ENCODE measurements around the gene NFE2L3. TPM values are rescaled to one million over a fixed set of nuclear protein-coding genes. Genes with fewer than 3 reads are reported as not detected.

NFE2L3 gene
- total and polyA plus RNA-seq, 4 donors: 0.38 to 3.1 (median 1.5) TPM

- 77 to 81% methylated on average over 5 of the region's 5 CpGs for WGBS, 2 donors
- no peak for ATAC-seq (ENCODE audit: low FRiP score)
- Histone ChIP-seq H3K36me3 (ENCODE audit: control insufficient read depth in 1 of 2, insufficient read depth in 2 of 2, low read length in 1 of 2) (peaks cover 4 to 8% of the 10 kb centered on the region in 2 donors), H3K27ac (ENCODE audit: low read depth in 1 of 2, low read length in 2 of 2) (no peak overlapping the region), H3K4me3 (ENCODE audit: low read length in 2 of 2) (no peak overlapping the region), H3K4me1 (ENCODE audit: control insufficient read depth in 1 of 2, insufficient read depth in 2 of 2, low read length in 2 of 2) (peaks cover 0 to 2% of the 10 kb centered on the region in 2 donors), H3K27me3 (ENCODE audit: control insufficient read depth in 1 of 2, insufficient read depth in 2 of 2, low read length in 1 of 2) (no peaks in the 10 kb centered on the region), H3K9me3 (ENCODE audit: control insufficient read depth, low read length) (no peaks in the 10 kb centered on the region)
- no peak for DNase-seq
- intact Hi-C loops (cut with DNase I): no loop called here
Measured at GRCh38 chr7:26186364-26187311, 34.6 kb downstream of the NFE2L3 start.

- no peak overlapping the region for H3K27ac ChIP-seq (ENCODE audit: low read depth in 1 of 2, low read length in 2 of 2)
- H3K9me3 ChIP-seq (ENCODE audit: control insufficient read depth, low read length): no peaks in the 10 kb centered on the region
- no peaks in the 10 kb centered on the region for H3K27me3 ChIP-seq (ENCODE audit: control insufficient read depth in 1 of 2, insufficient read depth in 2 of 2, low read length in 1 of 2)
- 75 to 77% methylated on average over 11 of the region's 11 CpGs for WGBS, 2 donors
- no peak overlapping the region for H3K4me3 ChIP-seq (ENCODE audit: low read length in 2 of 2)
- DNase-seq (no peak), ATAC-seq (ENCODE audit: low FRiP score) (no peak)
- intact Hi-C loops (cut with DNase I): no loop called here
- peaks cover 0 to 6% of the 10 kb centered on the region in 2 donors for H3K4me1 ChIP-seq (ENCODE audit: control insufficient read depth in 1 of 2, insufficient read depth in 2 of 2, low read length in 2 of 2)
- H3K36me3 ChIP-seq (ENCODE audit: control insufficient read depth in 1 of 2, insufficient read depth in 2 of 2, low read length in 1 of 2): peaks cover 7 to 8% of the 10 kb centered on the region in 2 donors
Measured at GRCh38 chr7:26187380-26188205, 35.6 kb downstream of the NFE2L3 start.

DNA sequence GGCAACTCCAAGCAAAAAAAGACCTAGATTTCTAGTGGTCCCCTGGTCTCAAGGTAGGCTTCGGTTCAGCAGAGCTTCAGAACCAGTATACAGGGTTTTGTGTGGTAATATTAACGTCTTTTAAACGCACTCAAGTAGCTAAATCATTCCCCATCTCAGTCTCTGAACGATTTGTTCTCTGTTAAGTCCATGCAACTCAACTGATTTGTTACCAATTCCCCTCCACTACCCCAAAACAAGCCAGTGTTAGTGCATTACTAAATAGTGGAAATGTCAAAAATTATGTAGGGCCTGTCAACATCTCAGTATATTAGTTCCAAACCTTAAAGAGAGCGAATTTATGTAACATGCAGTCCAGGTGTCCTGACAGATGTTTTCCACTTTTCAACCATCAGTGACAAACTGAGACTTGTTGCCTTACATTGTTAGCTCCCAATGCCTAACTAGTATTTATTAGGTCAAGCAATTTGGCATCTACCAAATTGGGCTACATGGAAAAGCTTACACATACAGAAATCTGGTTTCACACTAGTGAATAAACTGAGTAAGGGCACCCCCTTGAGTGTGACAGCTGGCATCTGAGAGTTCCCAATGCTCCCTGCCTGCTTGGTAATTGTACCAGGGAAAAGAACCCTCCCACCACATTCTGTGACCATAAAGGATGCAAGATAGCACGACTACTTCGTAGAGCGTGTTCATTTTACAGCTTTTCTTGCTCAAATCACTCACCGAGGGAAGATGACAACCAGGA is 36.4 kb downstream of the NFE2L3 start:
- intact Hi-C loops (cut with DNase I): no loop called here
- 87 to 89% methylated on average over 9 of the region's 9 CpGs for WGBS, 2 donors
- Histone ChIP-seq H3K4me1 (ENCODE audit: control insufficient read depth in 1 of 2, insufficient read depth in 2 of 2, low read length in 2 of 2) (peaks cover 0 to 6% of the 10 kb centered on the region in 2 donors), H3K36me3 (ENCODE audit: control insufficient read depth in 1 of 2, insufficient read depth in 2 of 2, low read length in 1 of 2) (peaks cover 7 to 8% of the 10 kb centered on the region in 2 donors), H3K9me3 (ENCODE audit: control insufficient read depth, low read length) (no peaks in the 10 kb centered on the region), H3K27ac (ENCODE audit: low read depth in 1 of 2, low read length in 2 of 2) (no peak overlapping the region), H3K4me3 (ENCODE audit: low read length in 2 of 2) (no peak overlapping the region), H3K27me3 (ENCODE audit: control insufficient read depth in 1 of 2, insufficient read depth in 2 of 2, low read length in 1 of 2) (no peaks in the 10 kb centered on the region)
- no peak for DNase-seq
- ATAC-seq (ENCODE audit: low FRiP score): no peak

- H3K4me1 ChIP-seq (ENCODE audit: control insufficient read depth in 1 of 2, insufficient read depth in 2 of 2, low read length in 2 of 2): peaks cover 0 to 6% of the 10 kb centered on the region in 2 donors
- 84 to 89% methylated on average over 3 of the region's 3 CpGs for WGBS, 2 donors
- intact Hi-C loops (cut with DNase I): no loop called here
- H3K27ac ChIP-seq (ENCODE audit: low read depth in 1 of 2, low read length in 2 of 2): no peak overlapping the region
- H3K27me3 ChIP-seq (ENCODE audit: control insufficient read depth in 1 of 2, insufficient read depth in 2 of 2, low read length in 1 of 2): no peaks in the 10 kb centered on the region
- H3K9me3 ChIP-seq (ENCODE audit: control insufficient read depth, low read length): no peaks in the 10 kb centered on the region
- H3K36me3 ChIP-seq (ENCODE audit: control insufficient read depth in 1 of 2, insufficient read depth in 2 of 2, low read length in 1 of 2): peaks cover 7 to 10% of the 10 kb centered on the region in 2 donors
- ATAC-seq (ENCODE audit: low FRiP score) (no peak), DNase-seq (no peak)
- no peak overlapping the region for H3K4me3 ChIP-seq (ENCODE audit: low read length in 2 of 2)
Measured at GRCh38 chr7:26188957-26189541, 37.1 kb downstream of the NFE2L3 start.

- Histone ChIP-seq H3K9me3 (ENCODE audit: control insufficient read depth, low read length) (no peaks in the 10 kb centered on the region), H3K36me3 (ENCODE audit: control insufficient read depth in 1 of 2, insufficient read depth in 2 of 2, low read length in 1 of 2) (peaks cover 7 to 10% of the 10 kb centered on the region in 2 donors), H3K27ac (ENCODE audit: low read depth in 1 of 2, low read length in 2 of 2) (no peak overlapping the region), H3K4me3 (ENCODE audit: low read length in 2 of 2) (no peak overlapping the region), H3K27me3 (ENCODE audit: control insufficient read depth in 1 of 2, insufficient read depth in 2 of 2, low read length in 1 of 2) (no peaks in the 10 kb centered on the region), H3K4me1 (ENCODE audit: control insufficient read depth in 1 of 2, insufficient read depth in 2 of 2, low read length in 2 of 2) (peaks cover 1 to 6% of the 10 kb centered on the region in 2 donors)
- ATAC-seq (ENCODE audit: low FRiP score) (no peak), DNase-seq (no peak)
- intact Hi-C loops (cut with DNase I): loop anchor here in 1 of 2 donors (10.0 kb wide), 1 partner anchor 175 kb away; no protein-coding TSS in a partner anchor
- 83 to 84% methylated on average over 3 of the region's 3 CpGs for WGBS, 2 donors
Measured at GRCh38 chr7:26189697-26190096, 37.7 kb downstream of the NFE2L3 start.

DNA sequence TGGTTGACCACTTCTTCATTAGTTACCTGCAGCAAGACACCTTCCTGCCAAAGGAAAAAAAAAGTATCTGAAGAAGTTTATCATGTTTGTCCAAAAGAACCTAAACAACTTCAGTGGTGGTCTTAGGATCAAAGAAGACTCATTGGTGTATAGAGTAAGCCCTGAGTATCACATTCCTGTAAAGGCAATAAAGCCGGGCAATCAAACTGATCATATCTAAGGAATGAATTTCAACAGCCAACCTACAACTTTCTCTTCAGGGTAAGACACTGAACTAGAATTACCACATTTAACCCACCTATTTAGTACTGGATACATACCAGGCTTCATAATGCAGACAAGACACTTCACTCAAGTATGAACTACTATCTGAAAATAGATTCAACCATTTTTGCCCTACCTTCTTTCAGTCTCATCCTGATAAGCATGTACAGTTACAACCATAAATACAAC is 38.4 kb downstream of the NFE2L3 start:
- peaks cover 7 to 11% of the 10 kb centered on the region in 2 donors for H3K36me3 ChIP-seq (ENCODE audit: control insufficient read depth in 1 of 2, insufficient read depth in 2 of 2, low read length in 1 of 2)

GRCh38 chr7:26191233-26191973 is 39.4 kb downstream of the NFE2L3 start:
- no peaks in the 10 kb centered on the region for H3K27me3 ChIP-seq (ENCODE audit: control insufficient read depth in 1 of 2, insufficient read depth in 2 of 2, low read length in 1 of 2)
- 63% methylated on average over 7 of the region's 7 CpGs for WGBS, 2 donors
- no peaks in the 10 kb centered on the region for H3K9me3 ChIP-seq (ENCODE audit: control insufficient read depth, low read length)
- DNase-seq (no peak), ATAC-seq (ENCODE audit: low FRiP score) (no peak)
- intact Hi-C loops (cut with DNase I): loop anchor here in 1 of 2 donors (10.0 kb wide), 1 partner anchor 173 kb away; no protein-coding TSS in a partner anchor
- no peak overlapping the region for H3K4me3 ChIP-seq (ENCODE audit: low read length in 2 of 2)
- no peak overlapping the region for H3K27ac ChIP-seq (ENCODE audit: low read depth in 1 of 2, low read length in 2 of 2)
- peaks cover 7 to 11% of the 10 kb centered on the region in 2 donors for H3K36me3 ChIP-seq (ENCODE audit: control insufficient read depth in 1 of 2, insufficient read depth in 2 of 2, low read length in 1 of 2)
- H3K4me1 ChIP-seq (ENCODE audit: control insufficient read depth in 1 of 2, insufficient read depth in 2 of 2, low read length in 2 of 2): peaks cover 1 to 6% of the 10 kb centered on the region in 2 donors

More for the DNA sequence above, 38.4 kb downstream of the NFE2L3 start:
- ATAC-seq (ENCODE audit: low FRiP score) (no peak), DNase-seq (no peak)
- Histone ChIP-seq H3K27me3 (ENCODE audit: control insufficient read depth in 1 of 2, insufficient read depth in 2 of 2, low read length in 1 of 2) (no peaks in the 10 kb centered on the region), H3K9me3 (ENCODE audit: control insufficient read depth, low read length) (no peaks in the 10 kb centered on the region), H3K4me3 (ENCODE audit: low read length in 2 of 2) (no peak overlapping the region), H3K4me1 (ENCODE audit: control insufficient read depth in 1 of 2, insufficient read depth in 2 of 2, low read length in 2 of 2) (peaks cover 1 to 6% of the 10 kb centered on the region in 2 donors), H3K27ac (ENCODE audit: low read depth in 1 of 2, low read length in 2 of 2) (no peak overlapping the region)
- WGBS, 2 donors: 79 to 89% methylated on average over 1 of the region's 1 CpG
- intact Hi-C loops (cut with DNase I): loop anchor here in 1 of 2 donors (10.0 kb wide), 1 partner anchor 174 kb away; no protein-coding TSS in a partner anchor

Data from aorta (tissue), 5 donors.